HCT116 (cell line): ENCODE measurements around the gene ENOPH1.

Experiments
- ATF3 ChIP-seq: IDR thresholded peaks from 2 replicates; pipeline ENCODE4 v1.6.1; 2012
- CBX3 ChIP-seq: IDR thresholded peaks from 2 replicates; pipeline ENCODE4 v1.6.1; 2012; ENCODE audit warnings: low read depth
- CTCF ChIP-seq, 3 experiments: fragments of 200-600 bp in 1 of 3; sonication (generic) in 1 of 3; IDR thresholded peaks in 2 of 3; conservative IDR thresholded peaks in 1 of 3; 2 replicates each; pipeline ENCODE4 v1.5.1; 2012 to 2017; ENCODE audit warnings: low read depth in 2 of 3, low read length in 2 of 3, antibody characterized with exemption in 1 of 3, borderline replicate concordance in 1 of 3, control low read depth in 1 of 3, mild to moderate bottlenecking in 1 of 3, mixed read lengths in 1 of 3, mixed run types in 1 of 3, moderate library complexity in 1 of 3; ENCODE audit not compliant: insufficient read depth in 1 of 3
- EZH2 ChIP-seq: fragments of 200-600 bp; sonication (generic); IDR thresholded peaks from 2 replicates; pipeline ENCODE4 v1.6.1; 2017; ENCODE audit warnings: antibody characterized with exemption, mixed run types
- EZH2phosphoT487 ChIP-seq: fragments of 200-600 bp; IDR thresholded peaks from 2 replicates; pipeline ENCODE4 v1.6.1; 2018; ENCODE audit warnings: antibody characterized with exemption, borderline replicate concordance
- FOSL1 ChIP-seq: IDR thresholded peaks from 2 replicates; pipeline ENCODE4 v1.6.1; 2012; ENCODE audit warnings: low read depth
- JUND ChIP-seq: IDR thresholded peaks from 2 replicates; pipeline ENCODE4 v1.6.1; 2012
- MAX ChIP-seq: IDR thresholded peaks from 2 replicates; pipeline ENCODE4 v1.6.1; 2012
- POLR2A ChIP-seq: IDR thresholded peaks from 2 replicates; pipeline ENCODE4 v1.7.0; 2011; ENCODE audit warnings: borderline replicate concordance; ENCODE audit not compliant: insufficient read depth, insufficient read length; ENCODE audit errors: extremely low read depth
- POLR2AphosphoS5 ChIP-seq: IDR thresholded peaks from 2 replicates; pipeline ENCODE4 v1.6.1; 2011; ENCODE audit warnings: mild to moderate bottlenecking, low read depth, low read length, moderate library complexity
- RAD21 ChIP-seq: IDR thresholded peaks from 2 replicates; pipeline ENCODE4 v1.6.1; 2012; ENCODE audit warnings: low read depth, mild to moderate bottlenecking
- REST ChIP-seq: IDR thresholded peaks from 2 replicates; pipeline ENCODE4 v1.6.1; 2012; ENCODE audit warnings: low read depth
- SP1 ChIP-seq: IDR thresholded peaks from 2 replicates; pipeline ENCODE4 v1.6.1; 2012; ENCODE audit warnings: low read depth

GRCh38 chr4:82397527-82397926, 32.9 kb upstream of the ENOPH1 start:
- TF ChIP-seq EZH2 = no peak
- no peak for TF ChIP-seq CTCF (IDR thresholded peaks at IDR 0.05 in 2 of 3, conservative IDR thresholded peaks at IDR 0.05 in 1 of 3; ENCODE audit: borderline replicate concordance in 1 of 3, insufficient read depth in 1 of 3, low read depth in 2 of 3, low read length in 2 of 3)
- TF ChIP-seq EZH2phosphoT487 = no peak
- TF ChIP-seq RAD21 = no peak
- no peak for TF ChIP-seq CBX3
- TF ChIP-seq REST = no peak
- no peak for TF ChIP-seq POLR2A
- no peak for TF ChIP-seq SP1
- no peak for TF ChIP-seq JUND
- no peak for TF ChIP-seq MAX
- TF ChIP-seq ATF3 = no peak
- no peak for TF ChIP-seq POLR2AphosphoS5
- TF ChIP-seq FOSL1 = no peak
